WTC11 (cell line): Measurements from ENCODE around the gene VWA3B. TPM values are rescaled to one million over a fixed set of nuclear protein-coding genes. Genes with fewer than 3 reads are reported as not detected.

ENCODE experiments used
- ATAC-seq: fragments of 200-7000 bp; cut with Tn5 transposase; 2 replicates; pipeline ENCODE4 v1.10.0; 2021; ENCODE audit warnings: mild to moderate bottlenecking, moderate library complexity
- CTCF ChIA-PET: fragments of 300-600 bp; sonication (Branson Sonifier 250); formaldehyde crosslinking; loops from one replicate; lab custom pipeline; 2021; ENCODE audit warnings: antibody characterized with exemption; lab: Charles Lee
- POLR2A ChIA-PET: fragments of 350-600 bp; sonication (Branson Sonifier 250); formaldehyde crosslinking; loops from one replicate; lab custom pipeline; 2021; ENCODE audit warnings: antibody characterized with exemption; lab: Charles Lee
- DNase-seq: peaks from one replicate; pipeline ENCODE4 v3.0.0; 2021; ENCODE audit warnings: low spot score
- H3K27ac Mint-ChIP-seq: 2 replicates; pipeline ENCODE4 v1.8.0; 2021; ENCODE audit warnings: mixed read lengths
- H3K27me3 Mint-ChIP-seq: 2 replicates; pipeline ENCODE4 v1.8.0; 2021; ENCODE audit warnings: low read depth, mild to moderate bottlenecking, moderate library complexity, mixed read lengths
- H3K36me3 Mint-ChIP-seq: 2 replicates; pipeline ENCODE4 v1.8.0; 2021; ENCODE audit warnings: mixed read lengths
- H3K4me1 Mint-ChIP-seq: 2 replicates; pipeline ENCODE4 v1.8.0; 2022; ENCODE audit warnings: mixed read lengths
- H3K4me3 Mint-ChIP-seq: 2 replicates; pipeline ENCODE4 v1.8.0; 2021; ENCODE audit warnings: mild to moderate bottlenecking, moderate library complexity, mixed read lengths
- H3K9me3 Mint-ChIP-seq: 2 replicates; pipeline ENCODE4 v1.8.0; 2021; ENCODE audit warnings: mixed read lengths
- E2F1 ChIP-seq: sonication (generic); formaldehyde crosslinking; IDR thresholded peaks from 2 replicates; pipeline ENCODE4 v1.8.0; 2022; ENCODE audit warnings: mild to moderate bottlenecking, missing genetic modification reagents
- FOXJ3 ChIP-seq: sonication (generic); formaldehyde crosslinking; IDR thresholded peaks from 2 replicates; pipeline ENCODE4 v1.9.0; 2021; ENCODE audit warnings: missing genetic modification reagents, mild to moderate bottlenecking, borderline replicate concordance
- HMGXB4 ChIP-seq: sonication (generic); formaldehyde crosslinking; IDR thresholded peaks from 2 replicates; pipeline ENCODE4 v1.8.1; 2023; ENCODE audit warnings: mild to moderate bottlenecking, moderate library complexity, missing genetic modification reagents
- RELA ChIP-seq: sonication (generic); formaldehyde crosslinking; IDR thresholded peaks from 2 replicates; pipeline ENCODE4 v1.8.1; 2022; ENCODE audit warnings: missing genetic modification reagents, mild to moderate bottlenecking, borderline replicate concordance
- RORB ChIP-seq: fragments of 250-450 bp; sonication (Bioruptor Pico); IDR thresholded peaks from 2 replicates; pipeline ENCODE4 v1.9.0; 2021; ENCODE audit warnings: mild to moderate bottlenecking
- STAT6 ChIP-seq: sonication (generic); formaldehyde crosslinking; conservative IDR thresholded peaks from 2 replicates; pipeline ENCODE4 v1.8.1; 2023; ENCODE audit warnings: mild to moderate bottlenecking, low read depth, missing genetic modification reagents, moderate library complexity
- TCF7 ChIP-seq: sonication (generic); formaldehyde crosslinking; IDR thresholded peaks from 2 replicates; pipeline ENCODE4 v1.8.0; 2022; ENCODE audit warnings: mild to moderate bottlenecking, low read depth, missing genetic modification reagents, moderate library complexity
- total RNA-seq: library from RNA; stranded (reverse); gene quantifications from 3 replicates; pipeline ENCODE4 v1.2.3, GENCODE V29; 2021
- TF ChIP-seq, protein P1 (sequence below): fragments of 250-450 bp; sonication (Bioruptor Pico); IDR thresholded peaks from 2 replicates; pipeline ENCODE4 v1.9.0; 2021; ENCODE audit warnings: moderate library complexity, mild to moderate bottlenecking, inconsistent platforms, borderline replicate concordance
- TF ChIP-seq, protein P2 (sequence below): sonication (generic); formaldehyde crosslinking; IDR thresholded peaks from 2 replicates; pipeline ENCODE4 v1.8.1; 2023; ENCODE audit warnings: mild to moderate bottlenecking, missing genetic modification reagents, moderate library complexity
- TF ChIP-seq, protein P3 (sequence below): sonication (generic); formaldehyde crosslinking; conservative IDR thresholded peaks from 2 replicates; pipeline ENCODE4 v1.8.1; 2022; ENCODE audit warnings: mild to moderate bottlenecking, missing genetic modification reagents

The VWA3B gene
- total RNA-seq, 1 experiment from 2014 or later = not detected

DNA sequence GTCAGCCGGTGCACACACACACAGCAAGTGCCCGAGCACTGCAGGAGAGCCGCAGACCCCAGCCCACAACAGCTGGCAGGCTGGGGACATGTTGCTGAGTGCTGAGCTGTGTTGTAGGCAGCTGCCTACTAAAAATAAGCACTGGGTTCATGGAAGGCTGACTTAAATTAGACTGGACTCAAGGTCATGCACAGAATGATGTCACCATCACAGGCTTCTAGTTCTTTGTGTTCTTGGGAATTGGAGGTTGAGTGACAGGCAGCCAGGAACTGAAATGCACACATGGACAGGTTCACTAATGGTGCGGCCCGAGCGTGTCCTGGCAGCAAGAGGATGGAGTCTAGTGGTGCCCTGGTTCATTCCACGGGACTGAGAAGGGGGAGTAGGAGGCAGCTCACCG, 71.3 kb downstream of the VWA3B start:
- Mint-ChIP-seq H3K36me3 (no peaks in the 10 kb centered on the region), H3K9me3 (no peaks in the 10 kb centered on the region), H3K4me1 (peaks cover 13% of the 10 kb centered on the region; the same call in 1 of the 2 replicates), H3K27ac (no peak overlapping the region), H3K4me3 (no peak overlapping the region), H3K27me3 (no peaks in the 10 kb centered on the region)
- ChIA-PET POLR2A (interaction anchor here (0.7 kb wide), 1 partner anchor 16 kb away, joined by 5 read pairs; no protein-coding TSS in a partner anchor), CTCF (interaction anchor here (0.6 to 1.6 kb wide), 2 partner anchors 203 to 351 kb away, joined by 3 to 4 read pairs; no protein-coding TSS in a partner anchor)
- no peak for DNase-seq
- TF ChIP-seq HMGXB4 (CRISPR knock-in tag) (no peak), STAT6 (CRISPR knock-in tag) (no peak), FOXJ3 (CRISPR knock-in tag) (no peak)
- TF ChIP-seq, protein P1, sequence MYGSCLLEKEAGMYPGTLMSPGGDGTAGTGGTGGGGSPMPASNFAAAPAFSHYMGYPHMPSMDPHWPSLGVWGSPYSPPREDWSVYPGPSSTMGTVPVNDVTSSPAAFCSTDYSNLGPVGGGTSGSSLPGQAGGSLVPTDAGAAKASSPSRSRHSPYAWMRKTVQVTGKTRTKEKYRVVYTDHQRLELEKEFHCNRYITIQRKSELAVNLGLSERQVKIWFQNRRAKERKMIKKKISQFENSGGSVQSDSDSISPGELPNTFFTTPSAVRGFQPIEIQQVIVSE (CRISPR knock-in tag) = no peak
- TF ChIP-seq, protein P2, sequence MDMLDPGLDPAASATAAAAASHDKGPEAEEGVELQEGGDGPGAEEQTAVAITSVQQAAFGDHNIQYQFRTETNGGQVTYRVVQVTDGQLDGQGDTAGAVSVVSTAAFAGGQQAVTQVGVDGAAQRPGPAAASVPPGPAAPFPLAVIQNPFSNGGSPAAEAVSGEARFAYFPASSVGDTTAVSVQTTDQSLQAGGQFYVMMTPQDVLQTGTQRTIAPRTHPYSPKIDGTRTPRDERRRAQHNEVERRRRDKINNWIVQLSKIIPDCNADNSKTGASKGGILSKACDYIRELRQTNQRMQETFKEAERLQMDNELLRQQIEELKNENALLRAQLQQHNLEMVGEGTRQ = no peak
- ATAC-seq = no peak

DNA sequence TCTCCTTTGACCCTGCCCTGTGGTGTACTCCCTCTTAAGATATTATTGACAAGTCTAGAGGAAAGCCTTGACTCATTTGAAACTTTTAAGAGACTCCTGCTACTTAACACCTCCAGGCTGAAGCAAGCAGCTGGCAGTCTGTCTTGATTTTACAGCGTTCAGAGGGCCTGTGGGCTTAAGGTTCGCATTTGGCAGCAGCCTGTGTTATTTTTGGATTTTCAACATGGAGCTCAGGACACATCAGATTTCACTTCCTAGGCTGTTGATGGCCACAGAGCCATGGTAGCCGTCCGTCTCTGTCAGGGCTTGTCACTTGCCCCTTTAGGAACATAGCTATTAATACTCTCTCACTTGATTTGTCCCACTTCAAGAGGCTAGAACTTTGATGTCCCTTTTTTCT, 73.6 kb downstream of the VWA3B start:
- ATAC-seq = no peak
- Mint-ChIP-seq H3K9me3 (no peaks in the 10 kb centered on the region), H3K4me3 (no peak overlapping the region), H3K4me1 (peaks cover 13% of the 10 kb centered on the region; the same call in 1 of the 2 replicates), H3K27ac (no peak overlapping the region), H3K36me3 (no peaks in the 10 kb centered on the region), H3K27me3 (no peaks in the 10 kb centered on the region)
- ChIA-PET POLR2A (no interaction called here), CTCF (no interaction called here)
- no peak for DNase-seq
- TF ChIP-seq, protein P3, sequence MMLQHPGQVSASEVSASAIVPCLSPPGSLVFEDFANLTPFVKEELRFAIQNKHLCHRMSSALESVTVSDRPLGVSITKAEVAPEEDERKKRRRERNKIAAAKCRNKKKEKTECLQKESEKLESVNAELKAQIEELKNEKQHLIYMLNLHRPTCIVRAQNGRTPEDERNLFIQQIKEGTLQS (CRISPR knock-in tag) = no peak

DNA sequence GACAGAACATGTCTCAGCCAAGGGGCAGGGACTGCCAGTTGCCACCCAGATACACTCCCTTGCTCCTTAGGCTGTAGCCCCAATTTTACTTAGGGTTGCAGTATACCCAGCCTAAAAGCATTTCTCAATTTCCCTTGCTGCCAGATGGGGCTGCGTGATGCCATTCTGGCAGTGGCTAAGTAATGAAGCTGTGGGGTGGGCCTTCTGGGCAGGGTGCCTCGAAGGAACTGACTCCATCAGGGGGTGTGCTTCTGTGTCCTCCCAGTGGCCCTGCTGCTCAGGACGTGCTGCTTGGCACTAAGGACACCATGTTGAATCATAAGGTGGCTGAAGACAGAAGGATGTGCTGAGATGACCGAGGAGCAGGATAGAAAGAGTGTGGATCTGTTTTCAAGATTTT, 74.2 kb downstream of the VWA3B start:
- H3K4me1 Mint-ChIP-seq = peaks cover 10% of the 10 kb centered on the region; the same call in 1 of the 2 replicates
- no peaks in the 10 kb centered on the region for H3K36me3 Mint-ChIP-seq
- CTCF ChIA-PET = no interaction called here
- no peak overlapping the region for H3K4me3 Mint-ChIP-seq
- no peaks in the 10 kb centered on the region for H3K9me3 Mint-ChIP-seq
- H3K27me3 Mint-ChIP-seq = no peaks in the 10 kb centered on the region
- no peak for DNase-seq
- TF ChIP-seq RELA (CRISPR knock-in tag) = no peak
- no peak for TF ChIP-seq E2F1 (CRISPR knock-in tag)
- TF ChIP-seq RORB (CRISPR knock-in tag) = no peak
- no peak for TF ChIP-seq TCF7 (CRISPR knock-in tag)
- TF ChIP-seq, protein P1 (CRISPR knock-in tag) = no peak
- TF ChIP-seq, all 79 proteins: peak for 0
- POLR2A ChIA-PET = no interaction called here
- no peak overlapping the region for H3K27ac Mint-ChIP-seq
- no peak for ATAC-seq
